Measurements from ENCODE around the gene CPT1C. TPM values are rescaled to one million over a fixed set of nuclear protein-coding genes. Genes with fewer than 3 reads are reported as not detected.

CPT1C gene
- total RNA-seq, 2 experiments from 2014 or later: 1.4 to 1.6 TPM

- Mint-ChIP-seq H3K27me3 (peaks cover 2% of the 10 kb centered on the region), H3K4me1 (ENCODE audit: low read depth) (no peaks in the 10 kb centered on the region), H3K4me3 (no peak overlapping the region), H3K9me3 (no peaks in the 10 kb centered on the region), H3K27ac (no peak overlapping the region), H3K36me3 (no peaks in the 10 kb centered on the region)
- DNase-seq: no peak
- CTCF ChIA-PET: interaction anchor here (0.6 kb wide), 1 partner anchor 128 kb away, joined by 3 read pairs; no protein-coding TSS in a partner anchor
- POLR2A ChIA-PET: no interaction called here
- intact Hi-C loops (cut with micrococcal nuclease): no loop called here
These were observed 58.9 kb downstream of the CPT1C start for GRCh38 chr19:49749771-49750170.

GRCh38 chr19:49752701-49753100, 61.8 kb downstream of the CPT1C start:
- Mint-ChIP-seq H3K4me3 (no peak overlapping the region), H3K4me1 (ENCODE audit: low read depth) (no peaks in the 10 kb centered on the region), H3K9me3 (peaks cover 8% of the 10 kb centered on the region), H3K36me3 (no peaks in the 10 kb centered on the region), H3K27ac (no peak overlapping the region), H3K27me3 (peaks cover 2% of the 10 kb centered on the region)
- ChIA-PET CTCF (no interaction called here), POLR2A (no interaction called here)
- no peak for DNase-seq
- intact Hi-C loops (cut with micrococcal nuclease): no loop called here

- POLR2A ChIA-PET: no interaction called here
- no peak for DNase-seq
- Mint-ChIP-seq H3K27ac (no peak overlapping the region), H3K27me3 (no peaks in the 10 kb centered on the region), H3K4me3 (no peak overlapping the region), H3K9me3 (peaks cover 8% of the 10 kb centered on the region), H3K4me1 (ENCODE audit: low read depth) (no peaks in the 10 kb centered on the region), H3K36me3 (no peaks in the 10 kb centered on the region)
- CTCF ChIA-PET: no interaction called here
- intact Hi-C loops (cut with micrococcal nuclease): no loop called here
These were observed 65.0 kb downstream of the CPT1C start for GRCh38 chr19:49755956-49756355.

- H3K4me1 Mint-ChIP-seq (ENCODE audit: low read depth): no peaks in the 10 kb centered on the region
- H3K27me3 Mint-ChIP-seq: no peaks in the 10 kb centered on the region
- intact Hi-C loops (cut with micrococcal nuclease): no loop called here
- ChIA-PET POLR2A (no interaction called here), CTCF (no interaction called here)
- no peaks in the 10 kb centered on the region for H3K36me3 Mint-ChIP-seq
- no peak overlapping the region for H3K4me3 Mint-ChIP-seq
- peaks cover 8% of the 10 kb centered on the region for H3K9me3 Mint-ChIP-seq
- no peak overlapping the region for H3K27ac Mint-ChIP-seq
- no peak for DNase-seq
These were observed 67.4 kb downstream of the CPT1C start for GRCh38 chr19:49758292-49758691.

GRCh38 chr19:49761249-49761624, 70.3 kb downstream of the CPT1C start:
- Mint-ChIP-seq H3K4me3 (no peak overlapping the region), H3K27ac (no peak overlapping the region), H3K36me3 (no peaks in the 10 kb centered on the region), H3K4me1 (ENCODE audit: low read depth) (peaks cover 9% of the 10 kb centered on the region), H3K9me3 (peaks cover under 1% of the 10 kb centered on the region), H3K27me3 (no peaks in the 10 kb centered on the region)
- ChIA-PET POLR2A (no interaction called here), CTCF (interaction anchor here (0.8 kb wide), 1 partner anchor 12 kb away, joined by 3 read pairs; no protein-coding TSS in a partner anchor)
- intact Hi-C loops (cut with micrococcal nuclease): no loop called here
- DNase-seq: no peak

GRCh38 chr19:49761625-49762311, 70.9 kb downstream of the CPT1C start:
- peaks cover 13% of the 10 kb centered on the region for H3K4me1 Mint-ChIP-seq (ENCODE audit: low read depth)
- ChIA-PET CTCF (no interaction called here), POLR2A (no interaction called here)
- intact Hi-C loops (cut with micrococcal nuclease): no loop called here
- no peaks in the 10 kb centered on the region for H3K9me3 Mint-ChIP-seq
- no peak overlapping the region for H3K27ac Mint-ChIP-seq
- no peak overlapping the region for H3K4me3 Mint-ChIP-seq
- peaks cover 3% of the 10 kb centered on the region for H3K36me3 Mint-ChIP-seq
- peak; percentile 17 for DNase-seq
- no peaks in the 10 kb centered on the region for H3K27me3 Mint-ChIP-seq

- Mint-ChIP-seq H3K27ac (no peak within 1 kb of the TSS), H3K9me3 (no peaks in the 10 kb centered on the region), H3K36me3 (peaks cover 3% of the 10 kb centered on the region), H3K27me3 (no peaks in the 10 kb centered on the region), H3K4me3 (no peak within 1 kb of the TSS), H3K4me1 (ENCODE audit: low read depth) (peaks cover 24% of the 10 kb centered on the region)
- DNase-seq: no peak
- ChIA-PET CTCF (no interaction called here), POLR2A (no interaction called here)
- intact Hi-C loops (cut with micrococcal nuclease): no loop called here
These were observed 72.3 kb downstream of the CPT1C start, which contains the start of gene TSKS for GRCh38 chr19:49763230-49763629. Gene TSKS, minus strand, starts transcription at chr19:49763306. Its CDS starts 59 bp downstream, at chr19:49763247.

Small RNAs within 50 kb of the gene (microRNA-seq; reads per million reads assigned to microRNA genes)
- gene MIR5088 (ENCODE audit: borderline microRNAs expressed, borderline number of aligned reads, borderline replicate concordance): not detected

Other genes starting within 250 kb of the CPT1C start
- gene SLC17A7, start 249.6 kb upstream of the CPT1C start, total RNA-seq: under 1 TPM in 1 of 2 experiments, not detected in 1; 0.17 TPM
- gene PIH1D1, start 239.3 kb upstream of the CPT1C start, total RNA-seq: 100 to 1,000 TPM; 117 to 129 TPM
- gene ALDH16A1, start 237.9 kb upstream of the CPT1C start, total RNA-seq: 10 to 100 TPM; 43.7 to 44.2 TPM
- gene FLT3LG, start 216.9 kb upstream of the CPT1C start, total RNA-seq: 10 to 100 TPM; 50.1 to 51.0 TPM
- 1,000 to 10,000 TPM; 4,276 to 4,379 TPM for gene RPL13A, start 203.5 kb upstream of the CPT1C start, total RNA-seq
- gene RPS11, start 194.7 kb upstream of the CPT1C start, total RNA-seq: 1,000 to 10,000 TPM; 3,093 to 3,130 TPM
- gene FCGRT, start 178.5 kb upstream of the CPT1C start, total RNA-seq: 10 to 100 TPM; 13.2 to 17.2 TPM
- 1 to 10 TPM; 6.3 to 6.5 TPM for gene RCN3, start 163.1 kb upstream of the CPT1C start, total RNA-seq
- gene NOSIP, start 110.6 kb upstream of the CPT1C start, total RNA-seq: 10 to 100 TPM; 80.3 to 84.3 TPM
- 1 to 10 TPM in 1 of 2 experiments, under 1 TPM in 1; 0.85 to 1.5 TPM for gene PRRG2, start 109.8 kb upstream of the CPT1C start, total RNA-seq
- 10 to 100 TPM; 19.9 to 22.4 TPM for gene PRR12, start 99.9 kb upstream of the CPT1C start, total RNA-seq
- 10 to 100 TPM; 12.2 to 14.4 TPM for gene RRAS, start 51.0 kb upstream of the CPT1C start, total RNA-seq
- gene SCAF1, start 48.9 kb upstream of the CPT1C start, total RNA-seq: 10 to 100 TPM; 57.4 to 58.6 TPM
- gene IRF3, start 25.3 kb upstream of the CPT1C start, total RNA-seq: 100 to 1,000 TPM; 143 to 156 TPM
- 10 to 100 TPM; 87.2 to 89.1 TPM for gene BCL2L12, start 25.2 kb upstream of the CPT1C start, total RNA-seq
- gene PRMT1, start 13.8 kb upstream of the CPT1C start, total RNA-seq: 100 to 1,000 TPM; 315 to 325 TPM
- gene ADM5, start 1.5 kb upstream of the CPT1C start, total RNA-seq: 1 to 10 TPM; 2.9 to 3.0 TPM
- gene TSKS, start 72.2 kb downstream of the CPT1C start, total RNA-seq: under 1 TPM; 0.40 to 0.63 TPM
- gene AP2A1, start 75.9 kb downstream of the CPT1C start, total RNA-seq: 10 to 100 TPM; 86.0 to 88.4 TPM
- gene FUZ, start 122.2 kb downstream of the CPT1C start, total RNA-seq: 10 to 100 TPM; 15.2 to 16.2 TPM
- gene MED25, start 127.2 kb downstream of the CPT1C start, total RNA-seq: 10 to 100 TPM; 45.6 to 50.2 TPM
- 100 to 1,000 TPM; 105 to 108 TPM for gene PTOV1, start 160.0 kb downstream of the CPT1C start, total RNA-seq
- 10 to 100 TPM; 88.7 to 98.6 TPM for gene PNKP, start 176.5 kb downstream of the CPT1C start, total RNA-seq
- 10 to 100 TPM; 19.6 TPM for gene AKT1S1, start 186.2 kb downstream of the CPT1C start, total RNA-seq
- 10 to 100 TPM; 32.5 to 34.7 TPM for gene TBC1D17, start 186.6 kb downstream of the CPT1C start, total RNA-seq
- 100 to 1,000 TPM; 108 to 111 TPM for gene IL4I1, start 205.8 kb downstream of the CPT1C start, total RNA-seq
- gene ATF5, start 238.1 kb downstream of the CPT1C start, total RNA-seq: 10 to 100 TPM; 24.5 to 25.8 TPM
- gene NUP62, start 238.4 kb downstream of the CPT1C start, total RNA-seq: 100 to 1,000 TPM; 160 to 171 TPM